Stomach smooth muscle (tissue), 2 donors: ENCODE measurements around the gene TCF12.

ENCODE experiments used
- H3K27ac ChIP-seq: one replicate; pipeline ENCODE4 v1.7.0; 2013; ENCODE audit warnings: mild to moderate bottlenecking, low read length, inconsistent platforms
- H3K27me3 ChIP-seq, 2 donors: one replicate each; pipeline ENCODE4 v1.7.0; 2013; ENCODE audit warnings: low read length in 2 of 2; ENCODE audit not compliant: insufficient read depth in 2 of 2, control insufficient read depth in 1 of 2
- H3K36me3 ChIP-seq, 2 donors: one replicate each; pipeline ENCODE4 v1.7.0; 2013; ENCODE audit warnings: low read length in 2 of 2; ENCODE audit not compliant: control insufficient read depth in 2 of 2, insufficient read depth in 2 of 2
- H3K4me1 ChIP-seq: one replicate; pipeline ENCODE4 v1.7.0; 2013; ENCODE audit warnings: low read length; ENCODE audit not compliant: control insufficient read depth, insufficient read depth
- H3K4me3 ChIP-seq, 2 donors: one replicate each; pipeline ENCODE4 v1.7.0; 2013; ENCODE audit warnings: low read length in 2 of 2
- H3K9ac ChIP-seq, 2 donors: one replicate each; pipeline ENCODE4 v1.7.0; 2013; ENCODE audit warnings: low read length in 2 of 2, mild to moderate bottlenecking in 1 of 2
- H3K9me3 ChIP-seq, 2 donors: one replicate each; pipeline ENCODE4 v1.7.0; 2013; ENCODE audit warnings: low read length in 2 of 2; ENCODE audit not compliant: control insufficient read depth in 2 of 2
- donor health status: healthy.
- donor health status: Pancreatic carcinoma.

The TCF12 gene

DNA sequence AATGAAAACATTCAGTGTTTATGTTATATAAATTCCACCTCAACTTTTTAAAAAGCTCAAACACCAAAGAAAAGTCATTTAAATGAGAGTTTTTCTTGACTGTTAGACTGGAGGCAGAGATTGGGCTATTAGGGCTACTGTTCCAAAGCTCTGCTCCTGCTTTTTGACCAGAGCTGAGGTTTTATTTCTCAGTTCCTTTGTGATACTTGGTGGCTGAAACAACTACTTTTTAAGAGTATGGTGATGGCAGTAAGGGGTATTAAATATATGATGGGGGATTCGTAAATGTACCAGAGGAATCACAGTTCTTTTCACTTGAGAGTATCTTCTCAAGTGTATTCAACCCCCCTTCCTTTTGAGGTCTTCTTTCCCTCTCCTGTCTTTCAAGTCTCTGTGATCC, 271.8 kb downstream of the TCF12 start:
- Histone ChIP-seq H3K9ac (no peak overlapping the region), H3K27me3 (no peaks in the 10 kb centered on the region), H3K36me3 (peaks cover 0 to 11% of the 10 kb centered on the region in 2 donors), H3K9me3 (no peaks in the 10 kb centered on the region), H3K4me3 (no peak overlapping the region), H3K4me1 (no peaks in the 10 kb centered on the region), H3K27ac (no peak overlapping the region)

DNA sequence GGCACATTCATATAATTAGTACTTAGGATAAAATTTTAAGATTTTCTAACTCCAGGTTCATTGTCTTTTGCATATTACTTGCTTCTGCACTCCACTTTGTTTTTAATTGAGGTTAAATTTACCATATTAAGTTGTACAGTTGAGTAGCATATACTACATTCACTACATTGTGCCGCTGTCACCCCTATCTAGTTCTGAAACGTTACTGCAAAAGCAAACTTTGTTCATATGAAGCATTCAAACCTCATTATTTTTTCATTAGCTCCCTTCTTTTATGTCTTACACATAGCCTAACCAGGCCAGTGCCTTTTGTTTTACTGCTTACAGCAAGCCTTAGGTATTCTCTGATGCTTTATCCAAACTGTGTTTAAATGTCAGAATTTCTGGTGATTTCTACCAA, 274.7 kb downstream of the TCF12 start:
- H3K4me1 ChIP-seq, result no peaks in the 10 kb centered on the region
- no peak overlapping the region for H3K4me3 ChIP-seq
- peaks cover 0 to 11% of the 10 kb centered on the region in 2 donors for H3K36me3 ChIP-seq
- H3K27me3 ChIP-seq, result no peaks in the 10 kb centered on the region
- H3K9me3 ChIP-seq, result no peaks in the 10 kb centered on the region
- no peak overlapping the region for H3K27ac ChIP-seq
- no peak overlapping the region for H3K9ac ChIP-seq

- peaks cover 0 to 11% of the 10 kb centered on the region in 2 donors for H3K36me3 ChIP-seq
- H3K27ac ChIP-seq, result no peak overlapping the region
- H3K4me3 ChIP-seq, result no peak overlapping the region
- no peak overlapping the region for H3K9ac ChIP-seq
- H3K27me3 ChIP-seq, result no peaks in the 10 kb centered on the region
- no peaks in the 10 kb centered on the region for H3K9me3 ChIP-seq
- no peaks in the 10 kb centered on the region for H3K4me1 ChIP-seq
Measured at GRCh38 chr15:57195326-57195725, 276.9 kb downstream of the TCF12 start.

GRCh38 chr15:57196865-57197264, 278.4 kb downstream of the TCF12 start:
- Histone ChIP-seq H3K4me3 (no peak overlapping the region), H3K9me3 (no peaks in the 10 kb centered on the region), H3K27ac (no peak overlapping the region), H3K9ac (no peak overlapping the region), H3K4me1 (no peaks in the 10 kb centered on the region), H3K27me3 (no peaks in the 10 kb centered on the region), H3K36me3 (peaks cover 0 to 11% of the 10 kb centered on the region in 2 donors)

GRCh38 chr15:57198131-57198530, 279.7 kb downstream of the TCF12 start:
- Histone ChIP-seq H3K36me3 (peaks cover 0 to 7% of the 10 kb centered on the region in 2 donors), H3K27me3 (no peaks in the 10 kb centered on the region), H3K27ac (no peak overlapping the region), H3K4me1 (no peaks in the 10 kb centered on the region), H3K9ac (no peak overlapping the region), H3K9me3 (no peaks in the 10 kb centered on the region), H3K4me3 (no peak overlapping the region)

GRCh38 chr15:57198654-57199291, 280.3 kb downstream of the TCF12 start:
- no peak overlapping the region for H3K27ac ChIP-seq
- peaks cover 0 to 4% of the 10 kb centered on the region in 2 donors for H3K36me3 ChIP-seq
- no peaks in the 10 kb centered on the region for H3K27me3 ChIP-seq
- no peaks in the 10 kb centered on the region for H3K9me3 ChIP-seq
- H3K9ac ChIP-seq, result no peak overlapping the region
- H3K4me3 ChIP-seq, result no peak overlapping the region
- no peaks in the 10 kb centered on the region for H3K4me1 ChIP-seq

GRCh38 chr15:57201578-57201977, 283.1 kb downstream of the TCF12 start:
- Histone ChIP-seq H3K36me3 (no peaks in the 10 kb centered on the region), H3K9me3 (no peaks in the 10 kb centered on the region), H3K27me3 (no peaks in the 10 kb centered on the region), H3K27ac (no peak overlapping the region), H3K4me1 (no peaks in the 10 kb centered on the region), H3K9ac (no peak overlapping the region), H3K4me3 (no peak overlapping the region)

DNA sequence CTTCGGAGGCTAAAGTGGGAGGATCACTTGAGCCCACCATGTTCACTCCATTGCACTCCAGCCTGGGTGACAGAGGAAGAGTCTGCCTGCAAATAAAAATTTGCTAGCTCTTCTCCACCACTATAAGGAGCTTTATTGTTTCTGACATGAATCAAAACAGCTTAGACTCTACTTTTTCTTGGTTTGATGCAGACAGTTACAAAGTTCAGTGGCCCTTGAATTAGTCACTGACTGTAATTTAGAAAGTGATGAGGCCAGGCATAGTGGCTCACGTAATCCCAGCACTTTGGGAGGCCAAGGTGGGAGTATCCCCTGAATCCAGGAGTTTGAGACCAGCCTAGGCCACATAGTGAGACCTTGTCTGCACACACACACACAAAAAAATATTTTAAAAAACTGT, 285.5 kb downstream of the TCF12 start:
- Histone ChIP-seq H3K9me3 (no peaks in the 10 kb centered on the region), H3K9ac (no peak overlapping the region), H3K4me3 (no peak overlapping the region), H3K4me1 (no peaks in the 10 kb centered on the region), H3K27me3 (no peaks in the 10 kb centered on the region), H3K36me3 (no peaks in the 10 kb centered on the region), H3K27ac (no peak overlapping the region)

- Histone ChIP-seq H3K36me3 (no peaks in the 10 kb centered on the region), H3K9ac (no peak overlapping the region), H3K27me3 (no peaks in the 10 kb centered on the region)
Measured at GRCh38 chr15:57205027-57205855, 286.8 kb downstream of the TCF12 start.

DNA sequence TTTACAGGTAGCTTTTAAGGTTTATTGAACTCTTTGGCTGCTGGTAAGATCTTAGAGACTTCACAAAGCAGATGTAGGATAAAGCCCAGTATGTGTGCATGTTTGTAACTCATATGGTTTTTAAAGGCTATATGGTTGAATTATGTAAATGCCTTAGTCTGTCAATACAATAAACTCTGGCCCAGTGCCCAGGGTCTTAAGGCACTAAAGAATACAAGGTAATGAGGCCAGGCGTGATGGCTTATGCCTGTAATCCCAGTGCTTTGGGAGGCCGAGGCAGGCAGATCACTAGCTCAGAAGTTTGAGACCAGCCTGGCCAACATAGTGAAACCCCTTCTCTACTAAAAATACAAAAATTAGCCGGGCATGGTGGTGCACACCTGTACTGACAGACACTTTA, 287.6 kb downstream of the TCF12 start:
- Histone ChIP-seq H3K4me1 (no peaks in the 10 kb centered on the region), H3K27me3 (no peaks in the 10 kb centered on the region), H3K27ac (no peak overlapping the region), H3K36me3 (no peaks in the 10 kb centered on the region), H3K9me3 (no peaks in the 10 kb centered on the region), H3K4me3 (no peak overlapping the region), H3K9ac (no peak overlapping the region)

More at GRCh38 chr15:57205027-57205855, 286.8 kb downstream of the TCF12 start:
- Histone ChIP-seq H3K4me1 (no peaks in the 10 kb centered on the region), H3K4me3 (no peak overlapping the region), H3K27ac (no peak overlapping the region), H3K9me3 (no peaks in the 10 kb centered on the region)

DNA sequence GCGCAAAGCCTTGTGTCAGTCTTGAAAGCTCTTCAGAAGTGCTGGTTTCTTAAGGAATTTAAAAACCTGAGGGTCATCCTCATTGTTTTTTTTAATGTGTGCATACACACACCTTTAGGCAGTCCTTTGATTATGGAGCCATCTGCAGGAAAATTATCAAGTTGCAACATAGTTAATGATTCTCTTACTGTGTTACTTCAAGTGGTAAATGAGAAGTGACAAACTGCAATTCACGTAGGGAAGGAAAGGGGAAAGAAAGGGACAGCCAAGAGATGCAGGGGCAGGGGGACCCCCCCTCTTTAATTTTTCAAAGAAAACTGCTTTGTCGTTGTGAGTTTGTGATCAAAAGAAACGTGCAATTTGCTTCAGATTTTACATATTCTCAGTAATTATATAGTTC, 295.4 kb downstream of the TCF12 start:
- Histone ChIP-seq H3K4me3 (no peak overlapping the region), H3K9me3 (no peaks in the 10 kb centered on the region), H3K4me1 (peaks cover under 1% of the 10 kb centered on the region), H3K9ac (no peak overlapping the region), H3K27ac (no peak overlapping the region), H3K36me3 (no peaks in the 10 kb centered on the region), H3K27me3 (no peaks in the 10 kb centered on the region)
